Non-pigmented ciliary epithelial cell (primary cell): ENCODE measurements around the gene ALDH2.
A peak's percentile ranks its signal among the peaks of the same experiment; 100 is the strongest.
"Not testable (repeated sequence)": the region's sequence is repeated elsewhere in the genome, so short reads cannot be mapped to it uniquely, and the experiment has no call there.

Experiments used
- DNase-seq: peaks from one replicate; pipeline ENCODE4 v3.0.0-alpha.2; 2010; ENCODE audit warnings: low read depth

The ALDH2 gene

GRCh38 chr12:111759271-111759670, 7.5 kb upstream of the ALDH2 start:
- no peak for DNase-seq

- DNase-seq = no peak
Measured at GRCh38 chr12:111759991-111760390, 6.7 kb upstream of the ALDH2 start.

GRCh38 chr12:111761099-111761498, 5.6 kb upstream of the ALDH2 start:
- no peak for DNase-seq

GRCh38 chr12:111761706-111762105, 5.0 kb upstream of the ALDH2 start:
- no peak for DNase-seq

GRCh38 chr12:111763552-111763951, 3.2 kb upstream of the ALDH2 start:
- not testable (repeated sequence) for DNase-seq

- DNase-seq = no peak
Measured at GRCh38 chr12:111764120-111764821, 2.5 kb upstream of the ALDH2 start.

- DNase-seq = no peak
Measured at GRCh38 chr12:111767362-111768158, 827 bp downstream of the ALDH2 start.

- DNase-seq = no peak
Measured at GRCh38 chr12:111768159-111768895, 1.6 kb downstream of the ALDH2 start.

- no peak for DNase-seq
Measured at GRCh38 chr12:111769599-111769998, 2.9 kb downstream of the ALDH2 start.

- peak; percentile 34 for DNase-seq
Measured at GRCh38 chr12:111773801-111774551, 7.2 kb downstream of the ALDH2 start.

- no peak for DNase-seq
Measured at GRCh38 chr12:111775205-111776193, 8.8 kb downstream of the ALDH2 start.

GRCh38 chr12:111776836-111777344, 10.2 kb downstream of the ALDH2 start:
- no peak for DNase-seq

GRCh38 chr12:111777345-111778045, 10.8 kb downstream of the ALDH2 start:
- DNase-seq = no peak

GRCh38 chr12:111780166-111780565, 13.4 kb downstream of the ALDH2 start:
- no peak for DNase-seq

- no peak for DNase-seq
Measured at GRCh38 chr12:111780615-111781014, 13.9 kb downstream of the ALDH2 start.

- no peak for DNase-seq
Measured at GRCh38 chr12:111781085-111781658, 14.4 kb downstream of the ALDH2 start.

- no peak for DNase-seq
Measured at GRCh38 chr12:111783046-111783445, 16.3 kb downstream of the ALDH2 start.

GRCh38 chr12:111784953-111785352, 18.2 kb downstream of the ALDH2 start:
- no peak for DNase-seq

GRCh38 chr12:111785651-111786050, 18.9 kb downstream of the ALDH2 start:
- DNase-seq = peak; percentile 15
